DND-41 (cell line): ENCODE results near the gene WDR88.

Experiments used
- EZH2 ChIP-seq: IDR thresholded peaks from 3 replicates; pipeline ENCODE4 v1.6.1; 2012; ENCODE audit warnings: borderline replicate concordance, low read depth, mild to moderate bottlenecking, moderate library complexity, low read length, inconsistent platforms; ENCODE audit not compliant: severe bottlenecking
- TF ChIP-seq, protein P1 (sequence below): IDR thresholded peaks from 2 replicates; pipeline ENCODE4 v1.5.1; 2012; ENCODE audit warnings: borderline replicate concordance, low read length, moderate library complexity, mild to moderate bottlenecking; ENCODE audit not compliant: poor library complexity, severe bottlenecking; ENCODE audit errors: extremely low read depth

DNA sequence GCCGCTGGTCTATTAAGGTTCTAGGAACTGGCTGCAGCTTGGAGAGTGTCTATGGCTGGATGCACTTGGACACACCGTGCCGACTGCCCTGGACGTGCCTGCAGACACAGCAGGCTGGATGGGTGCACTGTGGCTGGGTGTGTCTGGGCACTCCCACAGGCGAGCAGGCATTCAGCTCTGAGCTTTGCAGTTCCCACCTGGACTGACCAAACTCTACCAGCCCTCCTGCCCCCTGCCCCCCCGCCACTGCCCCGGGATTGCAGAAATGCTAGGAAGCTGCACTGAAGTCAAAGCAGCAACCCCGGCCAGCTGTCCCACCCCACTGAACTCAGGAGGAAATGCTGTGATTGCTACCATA is 55.2 kb downstream of the WDR88 start:
- TF ChIP-seq, protein P1, sequence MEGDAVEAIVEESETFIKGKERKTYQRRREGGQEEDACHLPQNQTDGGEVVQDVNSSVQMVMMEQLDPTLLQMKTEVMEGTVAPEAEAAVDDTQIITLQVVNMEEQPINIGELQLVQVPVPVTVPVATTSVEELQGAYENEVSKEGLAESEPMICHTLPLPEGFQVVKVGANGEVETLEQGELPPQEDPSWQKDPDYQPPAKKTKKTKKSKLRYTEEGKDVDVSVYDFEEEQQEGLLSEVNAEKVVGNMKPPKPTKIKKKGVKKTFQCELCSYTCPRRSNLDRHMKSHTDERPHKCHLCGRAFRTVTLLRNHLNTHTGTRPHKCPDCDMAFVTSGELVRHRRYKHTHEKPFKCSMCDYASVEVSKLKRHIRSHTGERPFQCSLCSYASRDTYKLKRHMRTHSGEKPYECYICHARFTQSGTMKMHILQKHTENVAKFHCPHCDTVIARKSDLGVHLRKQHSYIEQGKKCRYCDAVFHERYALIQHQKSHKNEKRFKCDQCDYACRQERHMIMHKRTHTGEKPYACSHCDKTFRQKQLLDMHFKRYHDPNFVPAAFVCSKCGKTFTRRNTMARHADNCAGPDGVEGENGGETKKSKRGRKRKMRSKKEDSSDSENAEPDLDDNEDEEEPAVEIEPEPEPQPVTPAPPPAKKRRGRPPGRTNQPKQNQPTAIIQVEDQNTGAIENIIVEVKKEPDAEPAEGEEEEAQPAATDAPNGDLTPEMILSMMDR: no peak
- no peak for TF ChIP-seq EZH2
